ENCODE data around the gene TOM1L2. TPM values are rescaled to one million over a fixed set of nuclear protein-coding genes. Genes with fewer than 3 reads are reported as not detected.

The TOM1L2 gene
- total and polyA plus RNA-seq, 12 donors, result 29.6 to 437 (median 67.7) TPM

DNA sequence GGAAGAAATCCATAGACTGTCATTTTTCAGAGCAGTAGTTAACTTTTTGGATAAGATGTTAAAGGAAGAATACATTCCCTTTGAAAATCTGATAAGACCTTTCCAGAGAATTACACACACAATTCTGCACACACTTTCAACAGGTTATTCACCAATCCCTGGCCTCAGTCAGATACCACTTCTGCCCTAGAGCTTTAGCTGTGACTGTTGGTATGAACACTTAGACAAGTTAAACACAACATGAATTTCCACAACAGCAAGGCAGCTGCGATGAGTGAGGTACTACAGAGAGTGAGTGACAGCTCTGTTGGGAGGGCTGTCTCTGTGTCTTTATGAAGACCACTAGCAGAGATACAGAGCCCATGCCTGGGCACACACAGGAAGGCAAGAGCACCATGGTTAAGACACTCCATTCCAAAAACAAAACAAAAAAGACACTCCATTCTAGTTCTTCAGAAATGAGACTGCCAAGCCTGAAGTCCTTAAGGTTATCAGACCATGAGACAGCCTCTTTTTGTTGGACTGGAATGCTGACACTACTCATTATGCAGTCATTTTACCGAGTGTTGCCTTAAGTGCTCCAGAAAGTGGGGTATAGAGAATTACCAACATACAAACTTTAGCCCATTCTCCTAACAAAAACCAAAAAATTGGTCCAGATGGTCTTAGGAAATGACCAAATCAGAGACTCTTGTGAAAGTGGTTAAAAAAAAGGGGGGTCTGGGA, 42.4 kb downstream of the TOM1L2 start:
- Histone ChIP-seq H3K27ac (peak overlapping the region in 3 of 5 donors; percentile 4 to 31 (median 29)), H3K4me3 (no peak overlapping the region), H3K9me3 (replicated peaks in 1 of 3) (no peaks in the 10 kb centered on the region), H3K4me1 (replicated peaks in 1 of 2) (peaks cover 23 to 44% of the 10 kb centered on the region in 2 donors), H3K36me3 (replicated peaks in 1 of 2) (no peaks in the 10 kb centered on the region), H3K27me3 (no peaks in the 10 kb centered on the region)
- TF ChIP-seq, protein P1, sequence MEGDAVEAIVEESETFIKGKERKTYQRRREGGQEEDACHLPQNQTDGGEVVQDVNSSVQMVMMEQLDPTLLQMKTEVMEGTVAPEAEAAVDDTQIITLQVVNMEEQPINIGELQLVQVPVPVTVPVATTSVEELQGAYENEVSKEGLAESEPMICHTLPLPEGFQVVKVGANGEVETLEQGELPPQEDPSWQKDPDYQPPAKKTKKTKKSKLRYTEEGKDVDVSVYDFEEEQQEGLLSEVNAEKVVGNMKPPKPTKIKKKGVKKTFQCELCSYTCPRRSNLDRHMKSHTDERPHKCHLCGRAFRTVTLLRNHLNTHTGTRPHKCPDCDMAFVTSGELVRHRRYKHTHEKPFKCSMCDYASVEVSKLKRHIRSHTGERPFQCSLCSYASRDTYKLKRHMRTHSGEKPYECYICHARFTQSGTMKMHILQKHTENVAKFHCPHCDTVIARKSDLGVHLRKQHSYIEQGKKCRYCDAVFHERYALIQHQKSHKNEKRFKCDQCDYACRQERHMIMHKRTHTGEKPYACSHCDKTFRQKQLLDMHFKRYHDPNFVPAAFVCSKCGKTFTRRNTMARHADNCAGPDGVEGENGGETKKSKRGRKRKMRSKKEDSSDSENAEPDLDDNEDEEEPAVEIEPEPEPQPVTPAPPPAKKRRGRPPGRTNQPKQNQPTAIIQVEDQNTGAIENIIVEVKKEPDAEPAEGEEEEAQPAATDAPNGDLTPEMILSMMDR (IDR thresholded peaks at IDR 0.05), result no peak
- no peak for TF ChIP-seq POLR2A (IDR thresholded peaks at IDR 0.05)
- DNase-seq, result peak in 1 of 7 donors; percentile 29
- intact Hi-C loops (cut with DNase I), result no loop called here
- WGBS, 4 donors, result 31 to 54% (median 43%) methylated on average over 2 of the region's 2 CpGs

DNA sequence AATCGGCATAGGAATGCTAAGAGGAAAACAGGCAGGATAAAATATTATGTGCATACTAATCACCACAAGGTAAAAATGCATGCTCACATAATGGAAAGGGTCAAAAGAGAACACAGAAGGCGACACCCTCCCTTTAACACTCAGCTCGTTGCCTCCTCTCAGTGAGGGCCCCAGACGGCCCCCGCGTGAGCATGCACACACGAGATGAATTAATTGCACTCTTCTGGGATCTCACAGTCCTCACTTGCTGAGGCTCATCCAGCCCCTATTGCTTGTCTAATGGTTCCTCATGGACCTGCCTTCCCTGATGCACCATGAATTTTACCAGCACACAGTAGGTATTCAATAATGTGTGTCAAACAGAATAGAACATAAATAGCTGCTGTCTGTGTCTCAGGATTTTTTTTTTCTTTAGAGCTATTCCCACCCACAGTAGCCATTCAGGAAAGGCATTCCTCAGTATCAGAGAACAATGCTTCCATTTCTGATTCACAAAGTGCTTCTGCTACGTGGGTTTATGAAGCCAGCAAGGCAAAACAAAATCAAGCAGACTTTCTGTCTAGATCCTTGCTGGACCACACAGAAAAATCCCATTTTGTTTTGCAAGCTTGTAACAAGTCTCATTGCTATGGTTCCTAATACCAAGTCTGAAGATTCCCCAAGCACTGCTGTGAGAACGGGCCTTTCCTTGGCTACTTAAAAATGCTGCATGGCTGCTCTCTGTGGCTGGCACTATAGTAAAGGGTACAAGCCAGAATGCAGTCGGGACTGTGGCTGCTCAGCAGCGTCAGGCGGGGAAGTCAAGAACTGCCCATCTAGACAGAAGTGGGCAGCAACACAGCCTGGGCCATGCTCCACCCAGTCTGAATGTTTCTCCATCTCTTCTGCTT, 43.6 kb downstream of the TOM1L2 start:
- WGBS, 4 donors, result 65 to 80% (median 75%) methylated on average over 12 of the region's 12 CpGs
- Histone ChIP-seq H3K4me1 (replicated peaks in 1 of 2) (peaks cover 23 to 33% of the 10 kb centered on the region in 2 donors), H3K4me3 (no peak overlapping the region), H3K27me3 (no peaks in the 10 kb centered on the region), H3K36me3 (replicated peaks in 1 of 2) (no peaks in the 10 kb centered on the region), H3K9me3 (replicated peaks in 1 of 3) (no peaks in the 10 kb centered on the region), H3K27ac (peak overlapping the region in 1 of 5 donors; percentile 29)
- peak in 1 of 7 donors; percentile 45 for DNase-seq
- intact Hi-C loops (cut with DNase I), result no loop called here
- TF ChIP-seq, protein P1 (IDR thresholded peaks at IDR 0.05), result no peak
- TF ChIP-seq POLR2A (IDR thresholded peaks at IDR 0.05), result no peak

DNA sequence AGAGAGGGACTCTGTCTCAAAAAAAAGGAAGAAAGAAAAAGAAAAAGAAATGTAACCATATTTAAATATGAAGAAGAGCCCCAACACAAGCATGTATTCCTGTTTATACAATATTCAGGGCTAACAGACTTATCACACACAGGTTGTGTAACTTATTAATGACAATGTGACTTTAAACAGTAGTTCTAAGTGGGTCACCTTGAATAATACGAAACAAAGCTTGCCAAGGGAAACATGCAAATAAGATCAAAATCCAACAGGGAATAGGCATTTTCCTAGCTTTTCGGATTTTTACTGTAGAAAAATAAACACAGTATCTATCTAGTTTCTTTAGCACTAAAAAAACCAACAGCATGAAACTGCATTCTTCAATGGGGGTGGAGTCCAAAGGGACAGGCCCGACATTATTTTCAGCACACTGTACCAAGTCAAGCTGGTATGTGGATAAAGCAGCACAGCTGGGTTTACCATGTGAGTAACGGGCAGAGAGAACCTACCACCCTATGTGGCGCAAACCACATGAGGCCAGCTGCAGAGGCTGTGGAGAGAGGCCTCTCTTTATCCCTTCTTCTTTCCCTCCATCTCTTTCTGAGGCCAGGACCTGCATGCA, 45.3 kb downstream of the TOM1L2 start:
- peak overlapping the region; percentile 27 to 65 (median 47) for H3K27ac ChIP-seq
- WGBS, 4 donors, result 28 to 42% (median 36%) methylated on average over 5 of the region's 5 CpGs
- DNase-seq, result peak in 1 of 7 donors; percentile 51

More for the DNA sequence above, 45.3 kb downstream of the TOM1L2 start:
- intact Hi-C loops (cut with DNase I), result no loop called here
- no peak overlapping the region for H3K4me3 ChIP-seq
- H3K27me3 ChIP-seq, result no peaks in the 10 kb centered on the region
- no peaks in the 10 kb centered on the region for H3K9me3 ChIP-seq (replicated peaks in 1 of 3)
- H3K36me3 ChIP-seq (replicated peaks in 1 of 2), result no peaks in the 10 kb centered on the region
- peaks cover 35 to 48% of the 10 kb centered on the region in 2 donors for H3K4me1 ChIP-seq (replicated peaks in 1 of 2)
- TF ChIP-seq, protein P1 (IDR thresholded peaks at IDR 0.05), result no peak
- peak in 1 of 2 donors; percentile 8 for TF ChIP-seq POLR2A (IDR thresholded peaks at IDR 0.05)

Measured in adrenal gland (tissue), 12 donors.